SH-SY5Y (cell line): ENCODE results near the gene SORBS2.

Source experiments
- GATA2 ChIP-seq: IDR thresholded peaks from 2 replicates; pipeline ENCODE4 v1.6.1; 2011; ENCODE audit warnings: mild to moderate bottlenecking, low read depth, low read length
- GATA3 ChIP-seq: IDR thresholded peaks from 2 replicates; pipeline ENCODE4 v1.6.1; 2011; ENCODE audit warnings: low read depth, mild to moderate bottlenecking, low read length, moderate library complexity

GRCh38 chr4:185767528-185767927, 44.5 kb downstream of the SORBS2 start:
- TF ChIP-seq GATA3, result no peak
- TF ChIP-seq GATA2, result no peak
